Aorta (tissue), 5 donors: Measurements from ENCODE around the gene GMPR2. TPM values are rescaled to one million over a fixed set of nuclear protein-coding genes. Genes with fewer than 3 reads are reported as not detected.
A peak's percentile ranks its signal among the peaks of the same experiment; 100 is the strongest.
"Not testable (repeated sequence)": the region's sequence is repeated elsewhere in the genome, so short reads cannot be mapped to it uniquely, and the experiment has no call there.

Experiments used
- ATAC-seq: fragments of 200-7000 bp; cut with Tn5 transposase; one replicate; pipeline ENCODE4 v1.9.1; 2022; ENCODE audit warnings: moderate library complexity; ENCODE audit not compliant: low FRiP score
- DNase-seq, 2 donors: peaks; one replicate each; pipeline ENCODE4 v3.0.0-alpha.2; 2020
- H3K27ac ChIP-seq, 2 donors: one replicate each; pipeline ENCODE4 v1.5.1; 2013; ENCODE audit warnings: low read length in 2 of 2, mild to moderate bottlenecking in 2 of 2, moderate library complexity in 2 of 2, control low read depth in 1 of 2, inconsistent platforms in 1 of 2, low read depth in 1 of 2
- H3K27me3 ChIP-seq, 2 donors: one replicate each; pipeline ENCODE4 v1.6.1; 2013; ENCODE audit warnings: control low read depth in 1 of 2, low read length in 1 of 2, mild to moderate bottlenecking in 1 of 2, moderate library complexity in 1 of 2; ENCODE audit not compliant: insufficient read depth in 2 of 2, control insufficient read depth in 1 of 2
- H3K36me3 ChIP-seq, 2 donors: one replicate each; pipeline ENCODE4 v1.6.1; 2013; ENCODE audit warnings: control low read depth in 1 of 2, low read length in 1 of 2, mild to moderate bottlenecking in 1 of 2; ENCODE audit not compliant: insufficient read depth in 2 of 2, control insufficient read depth in 1 of 2
- H3K4me1 ChIP-seq, 2 donors: one replicate each; pipeline ENCODE4 v1.6.1; 2013; ENCODE audit warnings: low read length in 2 of 2, control low read depth in 1 of 2, mild to moderate bottlenecking in 1 of 2, moderate library complexity in 1 of 2; ENCODE audit not compliant: insufficient read depth in 2 of 2, control insufficient read depth in 1 of 2
- H3K4me3 ChIP-seq, 2 donors: one replicate each; pipeline ENCODE4 v1.5.1; 2013; ENCODE audit warnings: low read length in 2 of 2, control low read depth in 1 of 2, mild to moderate bottlenecking in 1 of 2
- H3K9me3 ChIP-seq: one replicate; pipeline ENCODE4 v1.6.1; 2013; ENCODE audit warnings: mild to moderate bottlenecking, low read length; ENCODE audit not compliant: control insufficient read depth
- WGBS, 2 donors: extraction: QIAGEN DNeasy Blood & Tissue Kit; methylation state at CpG; one replicate each; pipeline ENCODE4 v1.1.7; 2013; 5-methylcytosine and 5-hydroxymethylcytosine counted together
- intact Hi-C, 2 donors: fragments of 100-400 bp; cut with DNase I; formaldehyde crosslinking; loops; one replicate each; pipeline versions ENCODE4 v1.14.2 to v1.15.0; 2022
- polyA plus RNA-seq, 2 donors: library from polyadenylated mRNA; stranded (reverse); fragments of 200-250 nt; gene quantifications; one replicate each; pipeline ENCODE4 v1.2.3, GENCODE V29; 2013
- total RNA-seq, 2 donors: library from RNA; stranded (reverse); fragmentation: NEBNext Ultra II Directional; extraction: Animal tissue kit (Norgen Biotek cat#: 25700); gene quantifications; one replicate each; pipeline ENCODE4 v1.2.1, GENCODE V29; 2021
- donor health status: healthy with polysubstance abuse.
- donor health status: Bipolar disorder and iron deficiency.
- donor health status: DM: no; HTN: no; CAD: no.
- donor health status: DM: no; HTN: no; CAD: no.
- donor health status: DM: yes; HTN: yes; CAD: no.

GMPR2 gene
- total and polyA plus RNA-seq, 4 donors, result 44.6 to 66.6 (median 57.1) TPM

DNA sequence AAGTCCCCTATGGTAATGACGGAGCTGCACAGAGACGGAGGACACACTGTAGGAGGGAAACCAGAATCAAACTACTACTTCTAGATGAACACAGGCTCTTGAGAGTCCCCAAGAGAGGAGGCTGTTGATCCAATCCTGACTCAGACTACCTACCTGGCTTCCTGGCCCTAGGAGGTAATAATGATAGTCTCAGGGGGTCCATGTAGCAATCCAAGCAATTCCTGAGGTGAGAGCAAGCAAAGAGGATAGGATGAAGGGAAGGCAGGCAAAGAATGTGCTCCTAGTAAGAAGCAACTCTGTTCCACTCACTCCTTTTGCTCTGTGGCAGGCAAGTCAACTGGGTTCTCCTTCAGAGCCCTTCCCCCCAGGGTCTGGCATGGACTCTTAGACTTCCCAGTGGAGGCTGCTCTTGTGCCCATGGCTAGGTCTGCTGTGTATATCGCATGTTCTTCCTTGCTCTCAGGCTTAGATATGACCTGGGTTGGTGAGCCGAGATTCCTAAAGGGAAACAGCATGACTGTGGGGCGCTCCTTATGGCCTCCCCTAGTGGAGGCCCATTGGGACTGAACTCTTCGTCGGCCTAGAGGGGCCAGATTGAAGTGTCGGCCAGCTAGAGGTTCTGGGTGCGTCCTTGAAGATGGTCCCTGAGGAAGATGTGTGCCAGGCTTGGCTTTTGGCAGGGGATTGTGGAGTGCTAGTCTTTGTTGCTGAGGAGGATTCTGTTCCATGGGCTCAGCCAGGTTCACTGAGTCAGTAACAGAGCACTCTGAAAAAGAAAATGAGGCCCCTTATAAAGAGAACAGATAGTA lies 7.6 kb downstream of the GMPR2 start:
- 83 to 86% methylated on average over 9 of the region's 9 CpGs for WGBS, 2 donors
- Histone ChIP-seq H3K4me1 (peaks cover 0 to 3% of the 10 kb centered on the region in 2 donors), H3K4me3 (no peak overlapping the region), H3K27ac (no peak overlapping the region), H3K27me3 (no peaks in the 10 kb centered on the region), H3K36me3 (peaks cover 0 to 7% of the 10 kb centered on the region in 2 donors), H3K9me3 (no peaks in the 10 kb centered on the region)
- ATAC-seq, result no peak
- intact Hi-C loops, result loop anchor here in 1 of 2 donors (5.0 kb wide), 1 partner anchor 57 kb away; the partner anchor contains the start of genes DHRS1 and NOP9
- peak in 1 of 2 donors; percentile 53 for DNase-seq

GRCh38 chr14:24241829-24242443 lies 9.2 kb downstream of the GMPR2 start:
- intact Hi-C loops, result loop anchor here (1.0 to 5.0 kb wide), 2 partner anchors 55 to 200 kb away; partner anchors contain the start of genes DHRS1 (in 1 of the 2), NOP9 (in 1 of the 2) and SDR39U1 (in 1 of the 2)

GRCh38 chr14:24243336-24243836 lies 10.7 kb downstream of the GMPR2 start:
- intact Hi-C loops, result loop anchor here (1.0 to 5.0 kb wide), 3 partner anchors 28 to 54 kb away; partner anchors contain the start of genes DHRS1 (in 1 of the 2), NOP9 (in 1 of the 2) and RABGGTA (in 1 of the 2)
- H3K27ac ChIP-seq, result peak overlapping the region; percentile 64 to 100
- no peak for DNase-seq
- no peaks in the 10 kb centered on the region for H3K27me3 ChIP-seq
- WGBS, 2 donors, result 69 to 70% methylated on average over 10 of the region's 10 CpGs
- ATAC-seq, result no peak
- no peak overlapping the region for H3K4me3 ChIP-seq
- H3K36me3 ChIP-seq, result peaks cover 0 to 3% of the 10 kb centered on the region in 2 donors
- H3K9me3 ChIP-seq, result no peaks in the 10 kb centered on the region
- peaks cover 0 to 3% of the 10 kb centered on the region in 2 donors for H3K4me1 ChIP-seq

More at GRCh38 chr14:24241829-24242443, 9.2 kb downstream of the GMPR2 start:
- 0 to 1% methylated on average over 39 of the region's 39 CpGs for WGBS, 2 donors
- DNase-seq (peak; percentile 96), ATAC-seq (peak; percentile 97)
- Histone ChIP-seq H3K36me3 (peaks cover 0 to 7% of the 10 kb centered on the region in 2 donors), H3K27me3 (no peaks in the 10 kb centered on the region), H3K27ac (peak overlapping the region; percentile 36 to 98), H3K9me3 (no peaks in the 10 kb centered on the region), H3K4me3 (peak overlapping the region; percentile 63 to 66), H3K4me1 (peaks cover 0 to 3% of the 10 kb centered on the region in 2 donors)

DNA sequence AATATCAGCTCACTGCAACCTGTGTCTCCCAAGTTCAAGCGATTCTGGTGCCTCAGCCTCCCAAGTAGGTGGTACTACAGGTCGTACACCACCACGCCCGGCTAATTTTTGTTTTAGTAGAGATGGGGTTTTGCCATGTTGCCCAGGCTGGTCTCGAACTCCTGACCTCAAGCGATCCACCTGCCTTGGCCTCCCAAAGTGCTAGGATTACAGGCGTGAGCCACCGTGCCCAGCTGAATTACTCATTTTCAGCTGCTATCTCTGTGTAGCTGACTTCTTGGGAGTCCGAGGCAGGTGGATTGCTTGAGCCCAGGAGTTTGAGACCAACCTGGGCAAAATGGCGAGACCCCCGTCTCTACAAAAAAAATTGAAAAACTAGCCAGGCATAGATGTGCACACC lies 12.6 kb downstream of the GMPR2 start:
- ATAC-seq, H3K36me3 ChIP-seq, H3K9me3 ChIP-seq, H3K27ac ChIP-seq, intact Hi-C loops, H3K4me1 ChIP-seq, H3K27me3 ChIP-seq, H3K4me3 ChIP-seq: not testable (repeated sequence)
- WGBS, 2 donors, result 89 to 93% methylated on average over 11 of the region's 11 CpGs
- peak in 1 of 2 donors; percentile 48 for DNase-seq

GRCh38 chr14:24246765-24247212 lies 14.1 kb downstream of the GMPR2 start:
- DNase-seq (no peak), ATAC-seq (no peak)
- Histone ChIP-seq H3K27me3 (no peaks in the 10 kb centered on the region), H3K4me1 (no peaks in the 10 kb centered on the region), H3K9me3 (no peaks in the 10 kb centered on the region), H3K4me3 (no peak overlapping the region), H3K36me3 (no peaks in the 10 kb centered on the region), H3K27ac (no peak overlapping the region)
- intact Hi-C loops, result no loop called here
- WGBS, 2 donors, result 86 to 90% methylated on average over 3 of the region's 3 CpGs

- intact Hi-C loops, result no loop called here
These were observed 14.7 kb downstream of the GMPR2 start for GRCh38 chr14:24247422-24247821.

GRCh38 chr14:24249230-24250021 lies 16.7 kb downstream of the GMPR2 start:
- H3K9me3 ChIP-seq, result no peaks in the 10 kb centered on the region
- no peak overlapping the region for H3K27ac ChIP-seq
- H3K4me1 ChIP-seq, result no peaks in the 10 kb centered on the region
- H3K36me3 ChIP-seq, result no peaks in the 10 kb centered on the region
- DNase-seq (no peak), ATAC-seq (no peak)
- 76 to 80% methylated on average over 11 to 13 of the region's 13 CpGs for WGBS, 2 donors
- no peak overlapping the region for H3K4me3 ChIP-seq
- H3K27me3 ChIP-seq, result no peaks in the 10 kb centered on the region
- intact Hi-C loops, result loop anchor here in 1 of 2 donors (5.0 kb wide), 1 partner anchor 168 kb away; no protein-coding TSS in a partner anchor

More at GRCh38 chr14:24247422-24247821, 14.7 kb downstream of the GMPR2 start:
- no peak for ATAC-seq
- WGBS, 2 donors, result 74% methylated on average over 7 of the region's 7 CpGs
- H3K9me3 ChIP-seq, result no peaks in the 10 kb centered on the region
- no peak overlapping the region for H3K27ac ChIP-seq
- no peaks in the 10 kb centered on the region for H3K27me3 ChIP-seq
- no peaks in the 10 kb centered on the region for H3K36me3 ChIP-seq
- H3K4me1 ChIP-seq, result no peaks in the 10 kb centered on the region
- no peak overlapping the region for H3K4me3 ChIP-seq
- no peak for DNase-seq

DNA sequence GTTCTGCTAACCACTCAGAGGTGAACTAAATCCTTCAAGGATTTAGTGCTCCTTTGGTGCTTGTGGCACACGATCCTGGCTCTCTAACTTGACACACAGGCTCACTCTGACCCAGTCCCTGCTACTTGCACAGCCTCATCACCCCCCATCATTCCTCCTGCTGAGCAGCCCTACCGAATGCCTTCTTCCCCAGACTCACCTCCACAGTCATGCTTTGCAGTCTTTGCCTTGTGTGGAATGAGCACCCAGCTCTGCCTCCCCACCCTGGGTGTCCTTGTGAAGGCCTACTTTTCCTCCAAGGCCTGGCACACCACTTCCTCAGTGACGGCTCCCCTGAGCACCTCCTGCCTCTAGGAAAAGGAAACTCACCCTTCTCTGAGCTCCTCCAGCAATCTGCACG lies 17.6 kb downstream of the GMPR2 start:
- Histone ChIP-seq H3K36me3 (no peaks in the 10 kb centered on the region), H3K27me3 (no peaks in the 10 kb centered on the region), H3K4me3 (no peak overlapping the region), H3K27ac (no peak overlapping the region), H3K4me1 (no peaks in the 10 kb centered on the region), H3K9me3 (no peaks in the 10 kb centered on the region)
- 45 to 59% methylated on average over 4 of the region's 4 CpGs for WGBS, 2 donors
- ATAC-seq, result no peak
- intact Hi-C loops, result loop anchor here in 1 of 2 donors (5.0 kb wide), 1 partner anchor 167 kb away; no protein-coding TSS in a partner anchor
- DNase-seq, result no peak
